ENCODE measurements around the gene RTN4IP1. TPM values are rescaled to one million over a fixed set of nuclear protein-coding genes. Genes with fewer than 3 reads are reported as not detected.

The RTN4IP1 gene
- total and polyA plus RNA-seq, 2 of the 13 experiments (the other 11 are each of a cell fraction or from before 2014, with no cell fraction given): 5.5 to 17.2 TPM

- Histone ChIP-seq H3K27me3 (ENCODE audit: control insufficient read depth in 1 of 2, insufficient read depth in 2 of 2, low read length in 2 of 2) (no peaks in the 10 kb centered on the region), H3K79me2 (ENCODE audit: insufficient read depth, low read length) (no peaks in the 10 kb centered on the region), H3K4me2 (ENCODE audit: low read depth, low read length) (no peak overlapping the region), H4K20me1 (ENCODE audit: insufficient read depth, low read length) (no peaks in the 10 kb centered on the region), H3K9ac (ENCODE audit: insufficient read depth, low read depth, low read length) (no peak overlapping the region), H3K27ac (ENCODE audit: extremely low read length, insufficient read depth, low read length) (no peak overlapping the region), H2AFZ (ENCODE audit: low read length) (no peak overlapping the region), H3K4me3 (replicated peaks in 1 of 3; ENCODE audit: insufficient read depth in 1 of 3, low read depth in 2 of 3, low read length in 3 of 3) (no peak overlapping the region), H3K4me1 (ENCODE audit: insufficient read depth, low read length) (peaks cover under 1% of the 10 kb centered on the region; the same call in 1 of the 2 replicates), H3K9me3 (ENCODE audit: low read length) (no peaks in the 10 kb centered on the region), H3K36me3 (replicated peaks in 1 of 2; ENCODE audit: control insufficient read depth in 1 of 2, insufficient read depth in 2 of 2, low read length in 2 of 2) (peaks cover 6 to 36% of the 10 kb centered on the region in 2 experiments)
- CTCF ChIA-PET (ENCODE audit: low intra/inter-chr PET ratio, low total read pairs): no interaction called here
- no peak for FAIRE-seq
- in situ Hi-C loops (cut with HindIII; ENCODE audit: extremely low pct_ligation_motif_present, low pct_unique_long_range_greater_than_20kb): no loop called here
- 0% methylated on average over 1 of the region's 1 CpG for WGBS (ENCODE audit: low lambda C conversion rate)
- intact Hi-C loops (cut with micrococcal nuclease; ENCODE audit: unreplicated experiment): no loop called here
- POLR2A ChIA-PET: no interaction called here
- BruUV-seq (replicated peaks): no TSS peak
- no peak for ATAC-seq
- DNase-seq (ENCODE audit: low spot score): no peak
- TF ChIP-seq, protein P1, sequence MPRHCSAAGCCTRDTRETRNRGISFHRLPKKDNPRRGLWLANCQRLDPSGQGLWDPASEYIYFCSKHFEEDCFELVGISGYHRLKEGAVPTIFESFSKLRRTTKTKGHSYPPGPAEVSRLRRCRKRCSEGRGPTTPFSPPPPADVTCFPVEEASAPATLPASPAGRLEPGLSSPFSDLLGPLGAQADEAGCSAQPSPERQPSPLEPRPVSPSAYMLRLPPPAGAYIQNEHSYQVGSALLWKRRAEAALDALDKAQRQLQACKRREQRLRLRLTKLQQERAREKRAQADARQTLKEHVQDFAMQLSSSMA (CRISPR knock-in tag; IDR thresholded peaks at IDR 0.05): no peak
- TF ChIP-seq MAFF (IDR thresholded peaks at IDR 0.05; ENCODE audit: low read depth, low read length) (no peak), ARNTL (CRISPR knock-in tag; IDR thresholded peaks at IDR 0.05) (no peak), CC2D1A (CRISPR knock-in tag; IDR thresholded peaks at IDR 0.05) (no peak), ZFX (CRISPR knock-in tag; IDR thresholded peaks at IDR 0.05; ENCODE audit: low read depth) (no peak), CENPX (CRISPR knock-in tag; IDR thresholded peaks at IDR 0.05) (no peak), PAWR (CRISPR knock-in tag; IDR thresholded peaks at IDR 0.05; ENCODE audit: borderline replicate concordance) (no peak), AKAP8 (CRISPR knock-in tag; IDR thresholded peaks at IDR 0.05) (no peak), ZNF136 (CRISPR knock-in tag; IDR thresholded peaks at IDR 0.05; ENCODE audit: low read depth) (no peak), PTBP1 (IDR thresholded peaks at IDR 0.05; ENCODE audit: low read depth, low read length, poor library complexity, severe bottlenecking) (no peak), MXD4 (CRISPR knock-in tag; IDR thresholded peaks at IDR 0.05) (no peak), ZNF556 (CRISPR knock-in tag; IDR thresholded peaks at IDR 0.05; ENCODE audit: borderline replicate concordance) (no peak)
- TF ChIP-seq, protein P2, sequence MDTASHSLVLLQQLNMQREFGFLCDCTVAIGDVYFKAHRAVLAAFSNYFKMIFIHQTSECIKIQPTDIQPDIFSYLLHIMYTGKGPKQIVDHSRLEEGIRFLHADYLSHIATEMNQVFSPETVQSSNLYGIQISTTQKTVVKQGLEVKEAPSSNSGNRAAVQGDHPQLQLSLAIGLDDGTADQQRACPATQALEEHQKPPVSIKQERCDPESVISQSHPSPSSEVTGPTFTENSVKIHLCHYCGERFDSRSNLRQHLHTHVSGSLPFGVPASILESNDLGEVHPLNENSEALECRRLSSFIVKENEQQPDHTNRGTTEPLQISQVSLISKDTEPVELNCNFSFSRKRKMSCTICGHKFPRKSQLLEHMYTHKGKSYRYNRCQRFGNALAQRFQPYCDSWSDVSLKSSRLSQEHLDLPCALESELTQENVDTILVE (CRISPR knock-in tag; IDR thresholded peaks at IDR 0.05): no peak
- TF ChIP-seq, protein P3, sequence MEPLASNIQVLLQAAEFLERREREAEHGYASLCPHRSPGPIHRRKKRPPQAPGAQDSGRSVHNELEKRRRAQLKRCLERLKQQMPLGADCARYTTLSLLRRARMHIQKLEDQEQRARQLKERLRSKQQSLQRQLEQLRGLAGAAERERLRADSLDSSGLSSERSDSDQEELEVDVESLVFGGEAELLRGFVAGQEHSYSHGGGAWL (CRISPR knock-in tag; IDR thresholded peaks at IDR 0.05): no peak
Observed at GRCh38 chr6:106534004-106534403, 95.3 kb downstream of the RTN4IP1 start.

Measured in HepG2 (cell line).